SU-DHL-6 (cell line): ENCODE results near the gene ARHGEF11.

Source experiments
- H2AFZ ChIP-seq: fragments of 200-600 bp; sonication (generic); 2 replicates; pipeline ENCODE4 v1.6.1; 2014; ENCODE audit warnings: low read depth, mild to moderate bottlenecking, moderate library complexity, mixed read lengths, antibody characterized with exemption, low read length; ENCODE audit not compliant: severe bottlenecking
- H3F3A ChIP-seq: fragments of 200-600 bp; shearing (Covaris generic); 2 replicates; pipeline ENCODE4 v1.6.0; 2016; ENCODE audit warnings: antibody characterized with exemption, mild to moderate bottlenecking; ENCODE audit not compliant: insufficient read depth
- H3K27ac ChIP-seq: fragments of 200-600 bp; sonication (generic); 2 replicates; pipeline ENCODE4 v1.5.1; 2016; ENCODE audit warnings: low read depth, mild to moderate bottlenecking, low read length, moderate library complexity, mixed read lengths
- H3K27me3 ChIP-seq: fragments of 200-600 bp; sonication (generic), shearing (Covaris generic); 2 replicates; pipeline ENCODE4 v1.6.0; 2014; ENCODE audit warnings: mild to moderate bottlenecking, low read length
- H3K36me3 ChIP-seq: fragments of 200-600 bp; sonication (generic); 2 replicates; pipeline ENCODE4 v1.6.1; 2014; ENCODE audit warnings: mild to moderate bottlenecking, low read length, mixed read lengths
- H3K4me2 ChIP-seq: fragments of 300-600, 200-600 bp; shearing (Covaris generic), sonication (generic); 2 replicates; pipeline ENCODE4 v1.6.0; 2014; ENCODE audit warnings: low read length, low read depth, mild to moderate bottlenecking; ENCODE audit not compliant: poor library complexity, severe bottlenecking
- H3K4me3 ChIP-seq: fragments of 200-600 bp; sonication (generic); 2 replicates; pipeline ENCODE4 v1.5.1; 2014; ENCODE audit warnings: antibody characterized with exemption, low read length, mild to moderate bottlenecking, mixed read lengths; ENCODE audit not compliant: insufficient read depth, poor library complexity, severe bottlenecking
- H3K79me2 ChIP-seq: fragments of 200-600 bp; sonication (generic); 2 replicates; pipeline ENCODE4 v1.6.1; 2014; ENCODE audit warnings: mild to moderate bottlenecking, low read length, moderate library complexity; ENCODE audit not compliant: insufficient read depth
- H3K9ac ChIP-seq: fragments of 200-600 bp; sonication (generic); 2 replicates; pipeline ENCODE4 v1.7.0; 2014; ENCODE audit warnings: mild to moderate bottlenecking, low read length
- H3K9me2 ChIP-seq: fragments of 200-600 bp; sonication (generic); replicated peaks from 2 replicates; pipeline ENCODE4 v1.6.1; 2014; ENCODE audit warnings: low read length; ENCODE audit not compliant: insufficient read depth
- H3K9me3 ChIP-seq: fragments of 200-600 bp; sonication (generic); 2 replicates; pipeline ENCODE4 v1.6.1; 2014; ENCODE audit warnings: low read length, mixed read lengths; ENCODE audit not compliant: insufficient read depth
- H4K20me1 ChIP-seq: fragments of 200-600 bp; sonication (generic); 2 replicates; pipeline ENCODE4 v1.6.1; 2014; ENCODE audit warnings: low read depth, mild to moderate bottlenecking, antibody characterized with exemption, low read length, moderate library complexity, mixed read lengths
- EZH2phosphoT487 ChIP-seq: fragments of 200-600 bp; sonication (generic), shearing (Covaris generic); conservative IDR thresholded peaks from 2 replicates; pipeline ENCODE4 v1.6.1; 2018; ENCODE audit warnings: mild to moderate bottlenecking, antibody characterized with exemption, low read length, moderate library complexity, mixed read lengths
- TF ChIP-seq, protein P1 (sequence below): fragments of 200-600 bp; sonication (generic); IDR thresholded peaks from one replicate; pipeline ENCODE4 v1.5.1; 2017; ENCODE audit warnings: antibody characterized with exemption, mild to moderate bottlenecking, low read length, moderate library complexity; ENCODE audit not compliant: insufficient read depth, poor library complexity, severe bottlenecking

ARHGEF11 gene

DNA sequence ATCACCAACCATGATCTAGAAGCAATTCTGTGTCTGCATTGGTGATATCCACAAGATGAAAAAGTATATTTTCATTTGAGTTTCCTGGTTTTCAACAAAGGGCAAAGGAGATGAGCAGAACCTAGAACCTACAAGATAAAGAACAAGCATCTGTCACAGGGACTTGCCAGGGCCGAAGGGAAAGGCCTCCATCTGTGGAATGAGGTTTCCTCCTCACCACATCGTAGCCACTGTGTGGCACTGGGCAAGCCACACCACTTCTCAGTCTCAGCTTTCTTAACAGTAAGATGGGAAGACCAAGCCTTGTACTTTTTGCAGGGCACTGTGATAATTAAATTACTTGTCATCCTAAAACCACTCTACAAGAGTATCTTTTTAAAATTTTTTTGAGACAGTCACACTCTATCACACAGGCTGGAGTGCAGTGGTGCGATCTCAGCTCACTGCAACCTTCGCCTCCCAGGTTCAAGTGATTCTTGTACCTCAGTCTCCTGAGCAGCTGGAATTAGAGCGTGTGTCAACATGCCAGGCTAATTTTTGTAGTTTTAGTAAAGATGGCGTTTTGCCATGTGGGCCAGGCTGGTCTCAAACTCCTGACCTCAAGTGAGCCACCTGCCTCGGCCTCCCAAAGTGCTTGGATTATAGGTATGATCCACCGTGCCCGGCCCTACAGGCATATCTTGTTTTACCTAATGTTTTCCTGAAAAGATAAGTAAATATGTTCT lies 45.8 kb downstream of the ARHGEF11 start:
- no peaks in the 10 kb centered on the region for H3K79me2 ChIP-seq

DNA sequence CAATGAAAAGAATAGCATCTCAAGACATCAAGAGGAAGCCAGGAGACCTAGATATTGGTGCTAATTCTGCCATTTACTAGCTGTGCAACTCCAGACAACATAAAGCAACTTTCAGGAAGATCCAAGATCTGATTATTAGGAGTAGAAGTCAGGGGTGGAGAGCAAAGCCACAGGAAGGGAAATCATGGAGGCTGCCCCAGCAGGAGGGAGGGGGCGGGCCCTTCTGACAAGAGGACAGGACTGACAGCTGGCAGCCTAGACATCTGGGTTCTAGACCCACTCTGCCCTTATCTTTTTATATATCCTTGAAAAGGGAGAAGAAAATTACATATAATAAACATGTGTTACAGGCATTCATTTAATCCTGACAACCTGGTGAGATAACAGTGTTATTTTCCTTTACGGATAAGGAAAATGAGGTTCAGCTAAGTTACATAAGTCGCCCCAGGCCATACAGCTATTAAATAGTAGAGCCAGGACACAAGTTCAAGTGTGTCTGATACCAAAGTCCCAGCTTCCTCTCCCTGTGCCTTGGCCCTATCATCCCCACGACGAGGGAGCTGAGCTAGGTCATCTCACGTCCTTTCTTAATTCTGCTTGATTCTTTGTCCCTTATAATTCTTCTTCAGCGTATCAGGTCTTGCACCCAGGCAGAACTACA lies 46.6 kb downstream of the ARHGEF11 start:
- no peak overlapping the region for H3K27ac ChIP-seq
- H3K27me3 ChIP-seq = no peaks in the 10 kb centered on the region
- H4K20me1 ChIP-seq = no peaks in the 10 kb centered on the region

More for the DNA sequence above, 45.8 kb downstream of the ARHGEF11 start:
- no peaks in the 10 kb centered on the region for H3F3A ChIP-seq
- H3K9me2 ChIP-seq = no peaks in the 10 kb centered on the region
- no peaks in the 10 kb centered on the region for H3K27me3 ChIP-seq
- no peak overlapping the region for H3K4me3 ChIP-seq
- H3K4me2 ChIP-seq = no peak overlapping the region
- no peaks in the 10 kb centered on the region for H3K9me3 ChIP-seq
- H3K36me3 ChIP-seq = no peaks in the 10 kb centered on the region
- no peak overlapping the region for H3K9ac ChIP-seq
- TF ChIP-seq, protein P1, sequence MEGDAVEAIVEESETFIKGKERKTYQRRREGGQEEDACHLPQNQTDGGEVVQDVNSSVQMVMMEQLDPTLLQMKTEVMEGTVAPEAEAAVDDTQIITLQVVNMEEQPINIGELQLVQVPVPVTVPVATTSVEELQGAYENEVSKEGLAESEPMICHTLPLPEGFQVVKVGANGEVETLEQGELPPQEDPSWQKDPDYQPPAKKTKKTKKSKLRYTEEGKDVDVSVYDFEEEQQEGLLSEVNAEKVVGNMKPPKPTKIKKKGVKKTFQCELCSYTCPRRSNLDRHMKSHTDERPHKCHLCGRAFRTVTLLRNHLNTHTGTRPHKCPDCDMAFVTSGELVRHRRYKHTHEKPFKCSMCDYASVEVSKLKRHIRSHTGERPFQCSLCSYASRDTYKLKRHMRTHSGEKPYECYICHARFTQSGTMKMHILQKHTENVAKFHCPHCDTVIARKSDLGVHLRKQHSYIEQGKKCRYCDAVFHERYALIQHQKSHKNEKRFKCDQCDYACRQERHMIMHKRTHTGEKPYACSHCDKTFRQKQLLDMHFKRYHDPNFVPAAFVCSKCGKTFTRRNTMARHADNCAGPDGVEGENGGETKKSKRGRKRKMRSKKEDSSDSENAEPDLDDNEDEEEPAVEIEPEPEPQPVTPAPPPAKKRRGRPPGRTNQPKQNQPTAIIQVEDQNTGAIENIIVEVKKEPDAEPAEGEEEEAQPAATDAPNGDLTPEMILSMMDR = no peak
- no peak for TF ChIP-seq EZH2phosphoT487
- no peak overlapping the region for H3K27ac ChIP-seq
- no peaks in the 10 kb centered on the region for H4K20me1 ChIP-seq
- no peak overlapping the region for H2AFZ ChIP-seq

DNA sequence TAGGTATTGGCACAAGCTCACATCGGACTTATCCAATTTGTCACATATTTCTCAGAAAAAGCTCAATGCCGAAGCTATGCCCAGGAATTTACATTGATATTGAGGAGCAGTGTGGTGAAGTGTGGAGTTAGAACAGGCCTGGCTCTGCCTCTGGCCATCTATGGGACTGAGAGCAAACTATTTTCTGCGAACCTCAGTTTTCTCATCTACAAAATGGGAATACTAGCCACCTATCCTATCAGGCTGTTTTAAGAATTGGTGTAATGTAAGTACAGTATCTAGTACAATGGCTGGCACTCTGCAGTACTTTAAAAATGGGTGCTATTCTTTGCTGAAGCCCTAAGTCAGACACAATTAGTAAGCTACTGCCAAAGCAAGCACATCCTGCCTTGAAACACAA lies 47.2 kb downstream of the ARHGEF11 start:
- no peak for TF ChIP-seq EZH2phosphoT487
- TF ChIP-seq, protein P1 = no peak
- H2AFZ ChIP-seq = no peak overlapping the region
- no peaks in the 10 kb centered on the region for H3K36me3 ChIP-seq
- no peaks in the 10 kb centered on the region for H3K9me3 ChIP-seq
- H3K4me2 ChIP-seq = no peak overlapping the region
- no peaks in the 10 kb centered on the region for H3K79me2 ChIP-seq
- H3K9me2 ChIP-seq = no peaks in the 10 kb centered on the region
- no peak overlapping the region for H3K4me3 ChIP-seq
- H3K9ac ChIP-seq = no peak overlapping the region
- no peaks in the 10 kb centered on the region for H4K20me1 ChIP-seq
- H3K27me3 ChIP-seq = no peaks in the 10 kb centered on the region
- H3F3A ChIP-seq = no peaks in the 10 kb centered on the region
- no peak overlapping the region for H3K27ac ChIP-seq

More for the DNA sequence above, 46.6 kb downstream of the ARHGEF11 start:
- TF ChIP-seq, protein P1 = no peak
- TF ChIP-seq EZH2phosphoT487 = no peak
- H3K9ac ChIP-seq = no peak overlapping the region
- H3K4me2 ChIP-seq = no peak overlapping the region
- H3K4me3 ChIP-seq = no peak overlapping the region
- no peaks in the 10 kb centered on the region for H3K9me2 ChIP-seq
- H3K9me3 ChIP-seq = no peaks in the 10 kb centered on the region
- no peaks in the 10 kb centered on the region for H3K79me2 ChIP-seq
- H2AFZ ChIP-seq = no peak overlapping the region
- no peaks in the 10 kb centered on the region for H3K36me3 ChIP-seq
- no peaks in the 10 kb centered on the region for H3F3A ChIP-seq
